Measurements from ENCODE around the gene TCF4.

- no peak for TF ChIP-seq CTCF (conservative IDR thresholded peaks at IDR 0.05; ENCODE audit: low read depth, low read length)
- TF ChIP-seq EZH2 (IDR thresholded peaks at IDR 0.05; ENCODE audit: low read length, unreplicated experiment), result no peak
- no peak for TF ChIP-seq EZH2phosphoT487 (IDR thresholded peaks at IDR 0.05; ENCODE audit: borderline replicate concordance, low read length)
These were observed 152.4 kb downstream of the TCF4 start for GRCh38 chr18:55435592-55435991.
